NK-92 (cell line): ENCODE results near the gene DKKL1.

Source experiments
- DNase-seq: peaks from one replicate; lab custom pipeline; 2025; ENCODE audit not compliant: unreplicated experiment; lab: John Stamatoyannopoulos, UW

DKKL1 gene

DNA sequence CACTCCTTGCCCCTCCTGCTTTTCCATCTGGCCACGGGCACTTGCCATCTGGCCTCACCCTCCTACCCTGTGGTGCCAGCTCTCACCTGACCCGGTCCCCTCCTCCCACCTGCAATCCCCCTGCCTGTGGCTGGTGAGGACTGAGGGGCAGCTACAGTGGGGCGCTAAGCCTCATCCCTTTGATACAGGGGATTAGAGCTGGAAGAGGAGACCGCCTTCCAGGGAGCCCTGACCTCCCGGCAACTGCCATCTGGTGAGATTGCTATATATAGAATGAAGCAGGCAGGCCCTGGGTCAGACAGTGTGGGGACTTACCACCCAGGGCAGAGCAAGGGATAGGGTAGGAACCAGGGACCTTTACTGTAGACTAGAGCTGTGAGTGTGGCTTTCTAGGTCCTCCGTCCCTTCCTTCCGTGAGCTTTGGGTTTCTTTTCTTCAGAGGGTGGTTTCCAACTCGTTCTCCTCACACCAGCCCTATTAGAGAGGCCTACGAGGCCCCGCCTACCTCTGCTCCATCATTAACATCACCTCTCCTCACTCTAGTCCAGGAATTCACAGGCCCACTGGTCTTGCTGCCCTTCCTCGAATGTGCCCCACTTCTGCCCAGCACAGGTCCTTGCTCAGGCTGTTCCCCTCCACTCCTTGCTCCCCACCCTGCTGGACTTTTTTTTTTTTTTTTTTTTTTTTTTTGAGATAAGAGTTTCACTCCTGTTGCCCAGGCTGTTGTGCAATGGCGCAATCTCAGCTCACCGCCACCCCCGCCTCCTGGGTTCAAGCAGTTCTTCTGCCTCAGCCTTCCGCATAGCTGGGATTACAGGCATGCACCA, 32.1 kb downstream of the DKKL1 start:
- DNase-seq = no peak

GRCh38 chr19:49396738-49397505, 33.2 kb downstream of the DKKL1 start:
- DNase-seq = no peak

- DNase-seq = no peak
These were observed 34.4 kb downstream of the DKKL1 start for GRCh38 chr19:49398001-49398615.

- no peak for DNase-seq
These were observed 35.3 kb downstream of the DKKL1 start for GRCh38 chr19:49398931-49399330.

DNA sequence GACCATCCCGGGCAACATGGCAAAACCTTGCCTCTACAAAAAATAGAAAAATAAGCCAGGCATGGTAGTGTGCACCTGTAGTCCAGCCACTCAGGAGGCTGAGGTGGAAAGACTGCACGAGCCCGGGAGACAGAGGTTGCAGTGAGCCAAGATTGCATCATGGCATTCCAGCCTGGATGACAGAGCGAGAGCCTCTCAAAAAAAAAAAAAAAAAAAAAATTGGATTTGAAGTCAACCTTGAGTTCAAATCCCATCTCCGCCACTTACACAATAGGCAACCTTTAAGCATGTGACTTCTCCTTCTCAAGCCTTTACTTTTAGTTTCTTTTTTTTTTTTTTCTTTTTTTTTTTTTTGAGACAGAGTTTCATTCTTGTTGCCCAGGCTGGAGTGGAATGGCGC, 36.4 kb downstream of the DKKL1 start:
- DNase-seq = no peak

DNA sequence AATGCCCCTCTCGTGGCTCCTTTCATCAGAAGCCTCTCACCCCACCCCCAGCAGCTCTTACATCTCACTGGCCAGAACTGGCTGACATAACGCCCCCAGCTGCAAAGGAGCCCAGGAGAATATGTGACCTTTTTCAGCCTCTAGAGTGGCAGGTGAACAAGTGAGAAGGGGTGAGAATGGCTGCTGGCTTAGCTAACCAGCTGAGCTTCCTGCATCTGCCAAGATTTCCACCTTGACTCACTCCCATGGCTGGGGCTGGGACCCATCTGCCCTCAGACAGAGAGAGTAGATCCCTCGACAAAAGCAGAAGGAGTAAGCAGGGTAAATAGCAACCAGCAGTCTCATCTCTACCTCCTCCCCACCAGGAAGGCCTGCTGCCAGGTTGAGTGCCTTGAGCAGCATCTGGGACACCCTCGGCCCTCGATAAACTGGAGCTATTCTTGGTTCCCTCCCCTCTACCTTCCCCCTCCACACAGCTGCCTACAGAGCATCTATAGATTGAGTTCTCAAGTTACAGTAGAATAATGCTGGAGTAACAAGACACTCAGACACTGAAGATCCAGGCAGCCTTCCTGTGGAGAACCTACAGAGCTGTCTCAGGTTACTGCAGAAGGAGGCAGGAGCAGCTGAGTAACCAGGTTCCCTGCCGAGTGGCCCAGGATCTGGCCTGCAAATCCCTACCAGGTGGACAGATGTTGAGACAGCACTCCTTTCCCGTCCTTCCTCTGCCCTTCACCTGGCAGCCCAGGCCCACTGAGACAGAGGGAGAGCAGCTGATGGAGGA, 39.9 kb downstream of the DKKL1 start:
- no peak for DNase-seq

GRCh38 chr19:49407079-49407478, 43.4 kb downstream of the DKKL1 start:
- DNase-seq = no peak

DNA sequence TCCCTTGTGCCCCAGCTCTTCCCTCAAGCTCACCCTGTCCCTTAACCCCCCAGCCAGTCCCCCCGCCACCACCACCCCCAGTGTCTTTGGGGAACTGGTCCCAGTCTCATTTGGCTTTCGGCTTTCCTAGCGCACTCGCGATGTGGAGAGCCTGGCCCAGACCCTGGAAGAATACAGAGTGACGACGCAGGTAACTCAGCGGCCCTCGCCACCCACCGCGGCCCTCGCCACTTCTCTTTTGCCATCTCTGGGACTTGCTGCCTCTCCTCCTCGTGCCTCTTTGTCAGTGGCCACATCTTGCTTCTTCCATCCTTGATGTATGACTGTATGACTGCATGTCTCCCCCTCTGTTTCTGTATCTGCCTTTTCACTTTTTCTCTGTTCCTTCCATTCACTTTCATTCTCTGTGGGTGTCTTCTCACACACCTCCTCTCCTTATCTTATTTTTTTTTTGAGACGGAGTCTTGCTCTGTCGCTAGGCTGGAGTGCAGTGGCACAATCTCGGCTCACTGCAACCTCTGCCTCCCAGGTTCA, 43.9 kb downstream of the DKKL1 start:
- DNase-seq = no peak

DNA sequence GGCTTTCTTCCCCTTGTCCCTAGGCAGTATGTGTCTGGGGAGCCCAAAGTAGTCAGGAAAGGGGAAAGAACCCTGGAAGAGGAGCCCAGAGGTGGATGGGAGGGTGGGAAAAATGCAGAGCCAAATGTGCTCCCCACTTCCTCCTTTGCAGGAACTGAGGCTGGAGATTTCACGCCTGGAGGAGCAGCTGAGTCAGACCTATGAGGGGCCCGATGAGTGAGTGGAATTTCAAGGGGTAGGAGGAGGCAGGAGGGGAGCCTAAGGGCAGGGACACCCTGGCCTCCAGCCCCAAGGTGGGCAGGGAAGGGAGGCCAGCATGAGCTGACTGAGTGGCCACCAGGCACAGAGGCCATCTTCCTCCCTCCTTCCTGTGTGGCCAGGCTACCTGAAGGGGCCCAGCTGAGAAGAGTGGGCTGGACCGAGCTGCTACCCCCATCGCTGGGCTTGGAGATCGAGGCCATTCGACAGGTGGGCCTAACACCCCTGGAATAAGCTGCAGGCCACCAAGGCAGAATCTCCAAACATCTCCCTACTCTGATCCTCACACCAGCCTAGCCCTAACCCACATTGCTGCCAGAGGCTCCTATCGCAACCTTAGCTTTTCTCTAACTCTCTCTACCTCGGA, 45.3 kb downstream of the DKKL1 start:
- DNase-seq = no peak

DNA sequence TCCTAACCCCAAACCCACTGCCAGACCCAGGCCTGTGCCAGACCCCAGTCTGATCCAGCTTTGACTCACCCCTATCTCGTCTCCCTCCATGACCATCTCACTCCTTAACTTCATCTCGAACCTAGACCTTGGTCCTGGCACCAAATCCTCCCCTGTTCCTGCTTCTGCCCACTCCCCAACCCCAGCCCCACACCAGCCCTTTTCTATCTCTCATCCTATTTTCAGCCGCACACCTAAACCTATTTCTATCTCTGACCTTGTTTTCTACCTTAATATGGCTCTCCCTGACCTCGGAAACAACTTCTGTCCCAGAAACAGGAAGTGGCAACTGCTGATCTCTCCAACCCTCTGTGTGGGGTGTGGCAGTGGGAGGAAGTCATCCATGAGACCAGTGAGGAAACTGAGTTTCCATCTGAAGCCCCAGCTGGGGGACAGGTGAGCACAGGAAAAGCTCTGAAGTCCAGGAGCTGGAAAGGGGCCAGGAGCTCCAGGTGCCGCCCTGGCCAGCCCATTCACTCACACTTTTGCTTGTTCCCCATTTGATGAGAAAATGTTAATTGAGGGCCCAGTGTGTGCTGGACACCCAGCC, 45.9 kb downstream of the DKKL1 start:
- no peak for DNase-seq

GRCh38 chr19:49411681-49412326, 48.1 kb downstream of the DKKL1 start:
- no peak for DNase-seq

GRCh38 chr19:49413348-49413747, 49.7 kb downstream of the DKKL1 start:
- no peak for DNase-seq

DNA sequence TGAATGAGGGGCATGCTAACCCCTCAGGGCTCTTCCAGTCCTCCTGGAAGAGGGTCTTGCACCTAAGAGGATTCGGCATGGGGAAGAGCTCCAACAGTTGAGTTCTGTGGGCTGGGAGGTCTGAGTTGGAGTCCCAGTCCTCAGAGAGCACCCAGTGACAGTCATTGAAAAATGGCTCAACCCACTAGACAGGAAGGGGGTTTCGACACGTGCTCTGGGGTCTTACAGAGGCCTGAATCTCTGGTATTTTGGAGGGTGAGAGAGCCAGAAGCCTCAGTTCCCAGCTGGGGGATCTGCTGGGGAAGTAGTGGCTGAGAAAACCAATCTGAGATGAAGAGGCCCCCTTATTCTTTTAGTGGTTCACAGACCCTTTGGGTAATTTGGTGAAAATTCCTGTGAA, 50.6 kb downstream of the DKKL1 start:
- DNase-seq = no peak

DNA sequence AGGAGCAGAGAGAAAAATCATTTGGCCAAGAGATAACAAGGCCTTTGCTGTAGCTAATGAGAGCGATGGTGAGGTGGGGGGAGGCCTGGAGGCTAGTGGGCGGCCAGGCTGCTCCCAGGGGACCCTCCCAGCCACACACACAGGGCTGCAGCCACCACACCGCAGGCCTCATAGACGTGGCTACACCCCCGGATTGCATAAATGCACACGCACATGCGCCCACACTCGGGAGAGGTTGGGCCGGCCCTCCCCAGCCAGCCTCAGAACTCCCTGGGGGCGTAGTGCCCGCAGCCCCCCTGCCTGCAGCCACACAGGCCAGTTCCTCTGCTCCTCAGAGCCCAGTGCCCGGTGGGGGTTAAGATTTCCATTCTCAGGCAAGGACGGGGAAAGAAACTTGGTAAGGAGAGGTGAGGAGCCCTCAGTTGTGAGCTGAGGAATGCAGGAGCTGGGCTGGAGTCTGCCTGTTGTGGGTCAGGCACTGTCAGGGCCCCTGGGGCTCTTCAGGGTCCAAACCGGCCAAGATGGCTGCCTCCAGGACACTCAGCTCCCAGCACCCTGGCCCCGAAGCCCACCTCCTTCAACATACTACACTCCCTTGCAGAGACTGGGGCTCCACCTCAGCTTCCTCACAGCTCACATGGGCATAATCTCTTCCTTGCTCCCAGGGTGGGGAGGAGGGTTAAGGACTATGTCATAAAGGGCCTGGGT, 51.6 kb downstream of the DKKL1 start:
- no peak for DNase-seq

GRCh38 chr19:49415810-49416200, 52.1 kb downstream of the DKKL1 start:
- DNase-seq = no peak

- DNase-seq = no peak
These were observed 53.4 kb downstream of the DKKL1 start for GRCh38 chr19:49417088-49417487.

DNA sequence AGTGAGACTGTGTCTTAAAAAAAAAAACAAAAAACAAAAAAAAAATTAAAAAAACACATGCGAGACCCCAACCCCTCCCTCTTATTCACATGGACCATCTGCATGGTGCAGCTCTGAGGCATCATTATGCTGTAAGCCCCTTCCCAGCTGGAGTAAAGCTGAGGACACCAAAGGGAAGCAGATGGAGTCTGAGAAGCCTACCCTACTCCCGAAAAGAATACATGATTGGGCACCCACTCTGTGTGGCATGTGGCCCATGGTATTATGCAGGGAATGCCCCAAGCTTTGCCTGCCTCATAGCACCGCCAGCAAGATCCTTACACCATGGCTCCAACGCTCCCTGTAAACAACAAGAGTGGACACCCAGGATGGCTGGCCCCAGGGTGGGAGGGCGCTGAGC, 54.8 kb downstream of the DKKL1 start:
- DNase-seq = no peak

- DNase-seq = no peak
These were observed 55.5 kb downstream of the DKKL1 start for GRCh38 chr19:49419173-49419572.

DNA sequence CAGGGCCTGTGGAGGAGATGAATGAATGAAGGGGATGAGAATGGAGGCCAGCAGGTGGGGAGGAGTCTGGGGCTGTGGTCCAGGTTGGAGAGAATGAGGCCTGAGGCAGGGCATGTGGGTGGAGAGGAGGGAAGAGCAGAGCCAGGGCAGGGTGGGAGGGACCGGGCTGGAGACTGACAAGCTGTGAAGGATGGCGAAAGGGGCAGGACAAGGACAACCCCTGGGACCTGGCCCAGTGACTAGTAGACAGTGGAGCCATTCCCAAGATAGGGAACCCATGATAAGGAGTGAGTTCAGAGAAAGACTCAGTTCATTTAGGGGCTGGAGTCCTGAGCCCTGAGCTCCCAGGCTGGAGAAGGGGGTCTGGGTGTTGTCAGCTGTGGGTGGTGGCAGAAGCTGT, 56.5 kb downstream of the DKKL1 start:
- DNase-seq = no peak
